HG03159 (cell line): ENCODE measurements around the gene ZNF568.

Source experiments
- ATAC-seq: cut with Tn5 transposase; IDR thresholded peaks from one replicate; pipeline ENCODE4 v1.9.1; 2021; ENCODE audit warnings: mild to moderate bottlenecking, moderate library complexity; ENCODE audit not compliant: unreplicated experiment

Gene ZNF568

GRCh38 chr19:36915992-36916830 lies at the start of gene ZNF568, which contains the start of gene ZNF829:
Gene ZNF568, plus strand, starts transcription at chr19:36916332. Its CDS starts 6,439 bp downstream, at chr19:36922771.
Gene ZNF829, minus strand, starts transcription at chr19:36916291. Its CDS starts 1,124 bp downstream, at chr19:36915167.
- peak; percentile 94 for ATAC-seq

GRCh38 chr19:36876993-36877938 lies 38.9 kb upstream of the ZNF568 start:
- ATAC-seq = no peak

- ATAC-seq = no peak
These were observed 24.3 kb upstream of the ZNF568 start for GRCh38 chr19:36891768-36892357.

GRCh38 chr19:36894849-36895383 lies 21.2 kb upstream of the ZNF568 start:
- ATAC-seq = no peak

GRCh38 chr19:36898422-36898821 lies 17.7 kb upstream of the ZNF568 start:
- ATAC-seq = no peak

- ATAC-seq = no peak
These were observed 859 bp downstream of the ZNF568 start for GRCh38 chr19:36916991-36917390.

- ATAC-seq = no peak
These were observed 2.0 kb downstream of the ZNF568 start for GRCh38 chr19:36918090-36918489.

GRCh38 chr19:36931684-36932083 lies 15.6 kb downstream of the ZNF568 start:
- no peak for ATAC-seq

GRCh38 chr19:36939153-36939552 lies 23.0 kb downstream of the ZNF568 start:
- ATAC-seq = no peak

- no peak for ATAC-seq
These were observed 34.4 kb downstream of the ZNF568 start for GRCh38 chr19:36950335-36951119.

GRCh38 chr19:36962346-36962745 lies 46.2 kb downstream of the ZNF568 start:
- no peak for ATAC-seq

GRCh38 chr19:36963280-36963679 lies 47.1 kb downstream of the ZNF568 start:
- no peak for ATAC-seq

GRCh38 chr19:36972571-36972970 lies 56.4 kb downstream of the ZNF568 start:
- ATAC-seq = no peak

- ATAC-seq = no peak
These were observed 57.1 kb downstream of the ZNF568 start for GRCh38 chr19:36973021-36973843.

GRCh38 chr19:36973844-36974195 lies 57.7 kb downstream of the ZNF568 start:
- no peak for ATAC-seq

- no peak for ATAC-seq
These were observed 70.0 kb downstream of the ZNF568 start for GRCh38 chr19:36986131-36986530.

GRCh38 chr19:36986601-36987000 lies 70.5 kb downstream of the ZNF568 start:
- no peak for ATAC-seq

GRCh38 chr19:36987091-36987490 lies 71.0 kb downstream of the ZNF568 start:
- no peak for ATAC-seq

GRCh38 chr19:36997152-36997842 lies 81.2 kb downstream of the ZNF568 start:
- ATAC-seq = no peak
